ENCODE measurements around the gene ZNF311.

Gene ZNF311

GRCh38 chr6:28983838-28984237 is 21.3 kb downstream of the ZNF311 start:
- H3K4me3 ChIP-seq (ENCODE audit: control insufficient read depth, low read depth, low read length): no peak overlapping the region
- TF ChIP-seq CTCF (conservative IDR thresholded peaks at IDR 0.05; ENCODE audit: control insufficient read depth, insufficient read depth, low read depth, low read length): no peak
- DNase-seq (ENCODE audit: low read depth): no peak

- DNase-seq (ENCODE audit: low read depth): peak; percentile 73
- peak overlapping the region; percentile 84 for H3K4me3 ChIP-seq (ENCODE audit: control insufficient read depth, low read depth, low read length)
- TF ChIP-seq CTCF (conservative IDR thresholded peaks at IDR 0.05; ENCODE audit: control insufficient read depth, insufficient read depth, low read depth, low read length): peak; percentile 29
These were observed 22.4 kb downstream of the ZNF311 start for GRCh38 chr6:28982476-28983266.

GRCh38 chr6:28981833-28982475 is 23.2 kb downstream of the ZNF311 start:
- DNase-seq (ENCODE audit: low read depth): peak; percentile 90
- no peak for TF ChIP-seq CTCF (conservative IDR thresholded peaks at IDR 0.05; ENCODE audit: control insufficient read depth, insufficient read depth, low read depth, low read length)
- peak overlapping the region; percentile 84 for H3K4me3 ChIP-seq (ENCODE audit: control insufficient read depth, low read depth, low read length)

GRCh38 chr6:28981431-28981832 is 23.7 kb downstream of the ZNF311 start:
- no peak for TF ChIP-seq CTCF (conservative IDR thresholded peaks at IDR 0.05; ENCODE audit: control insufficient read depth, insufficient read depth, low read depth, low read length)
- DNase-seq (ENCODE audit: low read depth): peak; percentile 70
- H3K4me3 ChIP-seq (ENCODE audit: control insufficient read depth, low read depth, low read length): peak overlapping the region; percentile 84

- TF ChIP-seq CTCF (conservative IDR thresholded peaks at IDR 0.05; ENCODE audit: control insufficient read depth, insufficient read depth, low read depth, low read length): peak; percentile 42
- DNase-seq (ENCODE audit: low read depth): peak; percentile 82
- peak overlapping the region; percentile 84 for H3K4me3 ChIP-seq (ENCODE audit: control insufficient read depth, low read depth, low read length)
These were observed 24.2 kb downstream of the ZNF311 start for GRCh38 chr6:28980852-28981430.

- H3K4me3 ChIP-seq (ENCODE audit: control insufficient read depth, low read depth, low read length): peak overlapping the region; percentile 84
- DNase-seq (ENCODE audit: low read depth): no peak
These were observed 24.8 kb downstream of the ZNF311 start for GRCh38 chr6:28980137-28980851.

More at GRCh38 chr6:28980137-28980851, 24.8 kb downstream of the ZNF311 start:
- TF ChIP-seq CTCF (conservative IDR thresholded peaks at IDR 0.05; ENCODE audit: control insufficient read depth, insufficient read depth, low read depth, low read length): no peak

Measured in fibroblast of mammary gland (primary cell).